Epithelial cell of alveolus of lung (primary cell): Measurements from ENCODE around the gene CLCA4. TPM values are rescaled to one million over a fixed set of nuclear protein-coding genes. Genes with fewer than 3 reads are reported as not detected.

Experiments used
- total RNA-seq: library from RNA; depleted of rRNA; stranded (reverse); fragments of >200 nt; gene quantifications from 2 replicates; pipeline ENCODE4 v1.2.1, GENCODE V29; 2015

The CLCA4 gene, protein sequence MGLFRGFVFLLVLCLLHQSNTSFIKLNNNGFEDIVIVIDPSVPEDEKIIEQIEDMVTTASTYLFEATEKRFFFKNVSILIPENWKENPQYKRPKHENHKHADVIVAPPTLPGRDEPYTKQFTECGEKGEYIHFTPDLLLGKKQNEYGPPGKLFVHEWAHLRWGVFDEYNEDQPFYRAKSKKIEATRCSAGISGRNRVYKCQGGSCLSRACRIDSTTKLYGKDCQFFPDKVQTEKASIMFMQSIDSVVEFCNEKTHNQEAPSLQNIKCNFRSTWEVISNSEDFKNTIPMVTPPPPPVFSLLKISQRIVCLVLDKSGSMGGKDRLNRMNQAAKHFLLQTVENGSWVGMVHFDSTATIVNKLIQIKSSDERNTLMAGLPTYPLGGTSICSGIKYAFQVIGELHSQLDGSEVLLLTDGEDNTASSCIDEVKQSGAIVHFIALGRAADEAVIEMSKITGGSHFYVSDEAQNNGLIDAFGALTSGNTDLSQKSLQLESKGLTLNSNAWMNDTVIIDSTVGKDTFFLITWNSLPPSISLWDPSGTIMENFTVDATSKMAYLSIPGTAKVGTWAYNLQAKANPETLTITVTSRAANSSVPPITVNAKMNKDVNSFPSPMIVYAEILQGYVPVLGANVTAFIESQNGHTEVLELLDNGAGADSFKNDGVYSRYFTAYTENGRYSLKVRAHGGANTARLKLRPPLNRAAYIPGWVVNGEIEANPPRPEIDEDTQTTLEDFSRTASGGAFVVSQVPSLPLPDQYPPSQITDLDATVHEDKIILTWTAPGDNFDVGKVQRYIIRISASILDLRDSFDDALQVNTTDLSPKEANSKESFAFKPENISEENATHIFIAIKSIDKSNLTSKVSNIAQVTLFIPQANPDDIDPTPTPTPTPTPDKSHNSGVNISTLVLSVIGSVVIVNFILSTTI
- not detected in 2 replicates for total RNA-seq

DNA sequence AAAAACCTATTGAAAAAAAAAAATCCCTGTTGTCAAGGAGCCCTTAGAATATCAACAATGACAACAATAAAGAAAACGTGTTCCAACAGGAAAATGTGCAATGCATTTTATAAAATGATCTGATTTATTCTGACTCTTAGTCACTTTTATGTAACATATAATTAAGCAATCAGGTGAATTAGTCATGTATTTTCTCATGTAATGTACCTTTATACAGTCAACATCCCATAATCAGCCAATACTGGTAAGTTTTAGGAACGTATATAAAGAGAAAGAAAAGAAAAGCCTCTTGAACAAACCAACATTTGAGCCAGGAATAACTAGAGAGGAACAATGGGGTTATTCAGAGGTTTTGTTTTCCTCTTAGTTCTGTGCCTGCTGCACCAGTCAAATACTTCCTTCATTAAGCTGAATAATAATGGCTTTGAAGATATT, at the start of gene CLCA4:
Gene CLCA4 (plus strand): TSS at position 292 of the 435 bp plus-strand sequence. CDS start 42 bp downstream, at position 334.

Other genes starting within 250 kb of the CLCA4 start
- gene ODF2L, start 150.8 kb upstream of the CLCA4 start, total RNA-seq, result 12.9 and 25.2 TPM in 2 replicates
- gene CLCA2, start 122.9 kb upstream of the CLCA4 start, total RNA-seq, result 1.2 TPM in 1 of 2 replicates, not detected in the other
- gene CLCA1, start 78.2 kb upstream of the CLCA4 start, total RNA-seq, result not detected in 2 replicates
- gene SH3GLB1, start 157.5 kb downstream of the CLCA4 start, total RNA-seq, result 38.8 and 40.1 TPM in 2 replicates